ENCODE data around the gene NACC2.
"Not testable (repeated sequence)": the region's sequence is repeated elsewhere in the genome, so short reads cannot be mapped to it uniquely, and the experiment has no call there.

Gene NACC2

GRCh38 chr9:136044207-136044970, 50.7 kb downstream of the NACC2 start:
- no peaks in the 10 kb centered on the region for H3K79me2 ChIP-seq (ENCODE audit: low read length)

GRCh38 chr9:136043441-136043991, 51.6 kb downstream of the NACC2 start:
- Histone ChIP-seq H3K79me2 (ENCODE audit: low read length) (no peaks in the 10 kb centered on the region), H3K4me1 (ENCODE audit: low read length) (no peaks in the 10 kb centered on the region), H3K36me3 (replicated peaks; ENCODE audit: low read depth, low read length) (no peaks in the 10 kb centered on the region), H4K20me1 (ENCODE audit: insufficient read depth, low read length) (no peaks in the 10 kb centered on the region), H3K4me2 (ENCODE audit: low read length) (no peak overlapping the region), H3K27me3 (ENCODE audit: low read depth, low read length) (0 out of 2 replicates have a peak, but pooled peaks cover 4% of the 10 kb centered on the region), H3K4me3 (ENCODE audit: low read length) (no peak overlapping the region), H3K9ac (ENCODE audit: low read length) (no peak overlapping the region), H3K27ac (ENCODE audit: low read length) (no peak overlapping the region), H2AFZ (ENCODE audit: low read depth, low read length) (no peak overlapping the region), H3K9me3 (ENCODE audit: insufficient read depth, low read length) (no peaks in the 10 kb centered on the region)
- TF ChIP-seq CTCF (IDR thresholded peaks at IDR 0.05; ENCODE audit: low read depth, low read length): no peak
- no peak for TF ChIP-seq EZH2phosphoT487 (IDR thresholded peaks at IDR 0.05; ENCODE audit: low read depth)

More at GRCh38 chr9:136044207-136044970, 50.7 kb downstream of the NACC2 start:
- Histone ChIP-seq H4K20me1 (ENCODE audit: insufficient read depth, low read length) (no peaks in the 10 kb centered on the region), H3K9me3 (ENCODE audit: insufficient read depth, low read length) (no peaks in the 10 kb centered on the region), H2AFZ (ENCODE audit: low read depth, low read length) (no peak overlapping the region), H3K9ac (ENCODE audit: low read length) (no peak overlapping the region), H3K4me3 (ENCODE audit: low read length) (no peak overlapping the region), H3K4me1 (ENCODE audit: low read length) (no peaks in the 10 kb centered on the region), H3K27ac (ENCODE audit: low read length) (no peak overlapping the region), H3K36me3 (replicated peaks; ENCODE audit: low read depth, low read length) (no peaks in the 10 kb centered on the region), H3K27me3 (ENCODE audit: low read depth, low read length) (0 out of 2 replicates have a peak, but pooled peaks cover 4% of the 10 kb centered on the region), H3K4me2 (ENCODE audit: low read length) (no peak overlapping the region)
- no peak for TF ChIP-seq CTCF (IDR thresholded peaks at IDR 0.05; ENCODE audit: low read depth, low read length)
- no peak for TF ChIP-seq EZH2phosphoT487 (IDR thresholded peaks at IDR 0.05; ENCODE audit: low read depth)

- Histone ChIP-seq H3K4me3 (ENCODE audit: low read length) (no peak overlapping the region), H4K20me1 (ENCODE audit: insufficient read depth, low read length) (no peaks in the 10 kb centered on the region), H2AFZ (ENCODE audit: low read depth, low read length) (no peak overlapping the region), H3K4me2 (ENCODE audit: low read length) (no peak overlapping the region), H3K79me2 (ENCODE audit: low read length) (no peaks in the 10 kb centered on the region), H3K9me3 (ENCODE audit: insufficient read depth, low read length) (no peaks in the 10 kb centered on the region), H3K27me3 (ENCODE audit: low read depth, low read length) (0 out of 2 replicates have a peak, but pooled peaks cover 4% of the 10 kb centered on the region), H3K36me3 (replicated peaks; ENCODE audit: low read depth, low read length) (no peaks in the 10 kb centered on the region), H3K27ac (ENCODE audit: low read length) (no peak overlapping the region), H3K4me1 (ENCODE audit: low read length) (no peaks in the 10 kb centered on the region), H3K9ac (ENCODE audit: low read length) (no peak overlapping the region)
- TF ChIP-seq CTCF (IDR thresholded peaks at IDR 0.05; ENCODE audit: low read depth, low read length) (no peak), EZH2phosphoT487 (IDR thresholded peaks at IDR 0.05; ENCODE audit: low read depth) (no peak)
Observed at GRCh38 chr9:136042541-136042940, 52.5 kb downstream of the NACC2 start.

- H3K4me2 ChIP-seq (ENCODE audit: low read length); H3K9ac ChIP-seq (ENCODE audit: low read length); H2AFZ ChIP-seq (ENCODE audit: low read depth, low read length); H3K27me3 ChIP-seq (ENCODE audit: low read depth, low read length); H4K20me1 ChIP-seq (ENCODE audit: insufficient read depth, low read length); H3K9me3 ChIP-seq (ENCODE audit: insufficient read depth, low read length); H3K79me2 ChIP-seq (ENCODE audit: low read length); H3K4me3 ChIP-seq (ENCODE audit: low read length); H3K4me1 ChIP-seq (ENCODE audit: low read length); H3K36me3 ChIP-seq (replicated peaks; ENCODE audit: low read depth, low read length); H3K27ac ChIP-seq (ENCODE audit: low read length): not testable (repeated sequence)
Observed at GRCh38 chr9:136040848-136041247, 54.2 kb downstream of the NACC2 start.

Measured in OCI-LY3 (cell line).